ENCODE data around the gene DYNC1I1. TPM values are rescaled to one million over a fixed set of nuclear protein-coding genes. Genes with fewer than 3 reads are reported as not detected.

The DYNC1I1 gene
- 10 to 100 TPM in 2 of 4 donors, 1 to 10 TPM in 2; 7.8 to 21.3 (median 11.6) TPM for total RNA-seq

DNA sequence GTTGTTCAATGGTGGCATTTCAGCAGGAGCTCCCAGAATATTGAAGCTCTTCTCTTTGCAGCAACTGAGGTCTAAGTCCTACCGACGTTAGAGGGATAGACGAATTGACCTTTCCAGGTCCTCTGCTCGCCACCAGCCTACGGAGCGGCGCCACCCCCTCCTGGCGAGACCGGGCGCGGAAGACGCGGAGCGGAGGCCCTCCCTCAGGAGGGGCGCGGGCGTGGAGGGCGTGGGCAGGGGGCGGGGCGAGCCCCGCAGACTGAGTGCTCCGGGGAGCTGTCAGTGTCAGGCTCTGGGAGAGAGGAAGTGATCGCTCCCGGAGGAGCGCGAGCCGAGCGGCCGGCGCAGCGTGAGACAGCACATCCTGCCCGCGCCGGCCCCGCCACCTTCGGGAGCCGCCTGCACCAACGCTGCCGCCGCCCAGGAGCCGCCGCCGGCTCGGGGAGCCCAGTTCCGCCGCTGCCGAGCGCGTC, at the start of gene DYNC1I1:
TSS of gene DYNC1I1 (plus strand) at position 257 of the 473 bp plus-strand sequence. CDS start 32,176 bp downstream, outside the sequence.
- in situ Hi-C loops (cut with MboI; ENCODE audit: low sequenced_read_pairs in 4 of 4) (loop anchor here in 1 of 4 donors (25.0 kb wide), 1 partner anchor 1265 kb away; no protein-coding TSS in a partner anchor), intact Hi-C loops (cut with DNase I; ENCODE audit: low total_unique reads) (no loop called here)
- Histone ChIP-seq H3K4me1 (peaks cover 0 to 4% of the 10 kb centered on the region in 2 donors), H3K4me3 (peak within 1 kb of the TSS; percentile 65 to 79 (median 74)), H3K36me3 (no peaks in the 10 kb centered on the region), H3K9me3 (no peaks in the 10 kb centered on the region), H3K27ac (peak within 1 kb of the TSS; percentile 53 to 75 (median 65)), H3K27me3 (no peaks in the 10 kb centered on the region)
- ATAC-seq (peak; percentile 59 to 70), DNase-seq (peak; percentile 12 to 33)
- TF ChIP-seq CTCF (IDR thresholded peaks at IDR 0.05 in 4 of 5, conservative IDR thresholded peaks at IDR 0.05 in 1 of 5) (no peak), POLR2A (IDR thresholded peaks at IDR 0.05) (peak; percentile 52 to 54)

DNA sequence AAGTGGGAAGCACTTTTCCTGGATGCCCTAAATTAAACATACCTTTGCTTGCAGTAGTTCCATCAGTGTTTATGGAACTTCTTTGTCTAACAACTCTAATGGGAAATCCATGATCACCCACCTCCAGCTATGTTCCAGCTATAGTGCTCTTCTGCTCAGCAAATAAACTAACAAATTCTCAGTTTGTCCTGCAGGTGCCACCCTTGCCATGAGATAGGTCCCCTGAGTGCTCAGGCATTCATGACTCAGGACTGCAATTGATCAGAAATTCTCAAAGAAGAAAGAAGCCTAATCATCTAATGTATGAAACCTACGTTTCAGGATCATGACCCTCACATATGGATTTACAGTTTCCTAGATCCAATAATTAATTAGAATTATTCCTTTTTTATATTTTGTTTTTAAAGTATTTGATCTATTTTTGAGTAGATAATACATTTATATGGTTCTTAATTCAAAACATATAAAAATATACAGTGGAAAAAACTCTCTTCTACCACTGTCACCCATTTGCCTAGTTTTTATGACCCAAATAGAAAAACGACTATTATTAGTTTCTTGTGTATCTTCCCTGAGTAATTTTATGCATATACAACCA, 48.7 kb upstream of the DYNC1I1 start:
- TF ChIP-seq POLR2A (IDR thresholded peaks at IDR 0.05): no peak
- peak in 2 of 5 experiments; percentile 25 to 32 for TF ChIP-seq CTCF (IDR thresholded peaks at IDR 0.05 in 4 of 5, conservative IDR thresholded peaks at IDR 0.05 in 1 of 5)
- H3K4me3 ChIP-seq: no peak overlapping the region
- DNase-seq (no peak), ATAC-seq (peak in 1 of 2 donors; percentile 60)
- in situ Hi-C loops (cut with MboI; ENCODE audit: low sequenced_read_pairs in 4 of 4): loop anchor here in 3 of 4 donors (5.0 to 10.0 kb wide), 3 partner anchors 139 to 151 kb away; no protein-coding TSS in a partner anchor
- no peak overlapping the region for H3K27ac ChIP-seq
- intact Hi-C loops (cut with DNase I; ENCODE audit: low total_unique reads): no loop called here
- no peaks in the 10 kb centered on the region for H3K9me3 ChIP-seq
- no peaks in the 10 kb centered on the region for H3K27me3 ChIP-seq
- no peaks in the 10 kb centered on the region for H3K4me1 ChIP-seq
- H3K36me3 ChIP-seq: no peaks in the 10 kb centered on the region

DNA sequence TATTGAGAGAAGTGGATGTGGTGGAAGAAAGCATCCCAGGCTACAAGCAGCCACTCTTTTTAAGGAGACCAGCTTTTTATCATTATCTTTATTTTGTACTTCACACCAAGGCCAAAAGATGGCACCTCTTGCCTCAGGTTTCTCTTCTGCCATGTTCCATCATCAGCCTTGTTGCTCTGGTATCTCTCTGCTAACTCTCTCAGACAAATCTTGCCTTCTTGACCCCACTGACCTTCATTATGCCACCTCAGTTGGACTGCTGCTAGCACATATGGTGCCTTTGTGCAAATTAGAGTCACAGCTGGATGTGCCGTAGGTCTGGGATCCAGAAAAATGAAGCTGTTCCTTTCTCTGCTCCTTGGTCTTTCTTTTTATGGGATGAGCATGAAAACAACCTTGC, 47.1 kb upstream of the DYNC1I1 start:
- Histone ChIP-seq H3K4me1 (no peaks in the 10 kb centered on the region), H3K36me3 (no peaks in the 10 kb centered on the region), H3K27ac (no peak overlapping the region), H3K4me3 (no peak overlapping the region), H3K27me3 (no peaks in the 10 kb centered on the region), H3K9me3 (no peaks in the 10 kb centered on the region)
- intact Hi-C loops (cut with DNase I; ENCODE audit: low total_unique reads) (no loop called here), in situ Hi-C loops (cut with MboI; ENCODE audit: low sequenced_read_pairs in 4 of 4) (loop anchor here in 2 of 4 donors (10.0 kb wide), 2 partner anchors 140 to 150 kb away; no protein-coding TSS in a partner anchor)
- ATAC-seq (no peak), DNase-seq (no peak)
- TF ChIP-seq CTCF (IDR thresholded peaks at IDR 0.05 in 4 of 5, conservative IDR thresholded peaks at IDR 0.05 in 1 of 5) (no peak), POLR2A (IDR thresholded peaks at IDR 0.05) (no peak)

DNA sequence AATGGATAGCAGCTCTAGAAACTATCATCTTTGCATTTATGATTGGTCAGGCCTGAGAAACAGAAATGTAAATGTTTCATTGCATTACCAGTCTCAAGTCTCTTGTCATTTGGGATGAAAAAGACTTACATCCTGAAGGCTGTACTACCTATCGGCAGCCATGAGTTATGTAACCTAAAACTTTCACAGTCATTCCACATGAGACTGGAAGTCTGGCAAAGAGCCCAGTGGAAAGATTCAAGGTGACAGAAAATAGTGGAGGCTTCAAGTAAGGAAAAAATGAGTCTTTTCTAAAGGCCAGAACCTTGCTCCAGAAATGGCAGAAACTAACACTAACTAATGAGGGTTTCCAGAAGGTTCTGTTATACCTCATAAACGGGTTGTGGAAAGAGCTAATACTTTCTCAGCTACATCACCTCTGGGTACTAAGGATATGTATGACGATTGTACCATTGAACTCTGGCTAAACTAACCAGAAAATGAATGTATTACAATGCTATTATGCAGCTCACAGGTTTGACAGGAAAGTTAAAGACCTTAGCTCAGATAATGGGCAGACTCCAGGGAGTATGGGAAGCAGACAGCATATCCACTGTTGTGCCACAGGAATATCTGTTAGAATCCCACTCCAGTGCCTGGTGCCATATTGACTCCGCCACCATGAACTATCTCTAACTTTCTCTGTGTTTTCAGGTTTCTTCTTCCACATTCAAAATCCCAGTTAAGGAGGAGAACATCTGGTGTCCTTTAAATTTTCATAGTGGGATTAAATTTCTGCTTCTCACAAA, 41.7 kb upstream of the DYNC1I1 start:
- intact Hi-C loops (cut with DNase I; ENCODE audit: low total_unique reads): no loop called here

More for the DNA sequence above, 41.7 kb upstream of the DYNC1I1 start:
- in situ Hi-C loops (cut with MboI; ENCODE audit: low sequenced_read_pairs in 4 of 4): no loop called here
- TF ChIP-seq CTCF (IDR thresholded peaks at IDR 0.05 in 4 of 5, conservative IDR thresholded peaks at IDR 0.05 in 1 of 5) (no peak), POLR2A (IDR thresholded peaks at IDR 0.05) (no peak)
- DNase-seq (no peak), ATAC-seq (no peak)
- Histone ChIP-seq H3K27ac (no peak overlapping the region), H3K27me3 (no peaks in the 10 kb centered on the region), H3K36me3 (no peaks in the 10 kb centered on the region), H3K9me3 (no peaks in the 10 kb centered on the region), H3K4me3 (no peak overlapping the region), H3K4me1 (no peaks in the 10 kb centered on the region)

Measured in gastrocnemius medialis (tissue), 4 donors.